GM21717 (cell line): Measurements from ENCODE around the gene REPS2.

Experiments
- ATAC-seq: cut with Tn5 transposase; IDR thresholded peaks from one replicate; pipeline ENCODE4 v1.9.1; 2021; ENCODE audit warnings: mild to moderate bottlenecking, moderate library complexity; ENCODE audit not compliant: unreplicated experiment

The REPS2 gene

DNA sequence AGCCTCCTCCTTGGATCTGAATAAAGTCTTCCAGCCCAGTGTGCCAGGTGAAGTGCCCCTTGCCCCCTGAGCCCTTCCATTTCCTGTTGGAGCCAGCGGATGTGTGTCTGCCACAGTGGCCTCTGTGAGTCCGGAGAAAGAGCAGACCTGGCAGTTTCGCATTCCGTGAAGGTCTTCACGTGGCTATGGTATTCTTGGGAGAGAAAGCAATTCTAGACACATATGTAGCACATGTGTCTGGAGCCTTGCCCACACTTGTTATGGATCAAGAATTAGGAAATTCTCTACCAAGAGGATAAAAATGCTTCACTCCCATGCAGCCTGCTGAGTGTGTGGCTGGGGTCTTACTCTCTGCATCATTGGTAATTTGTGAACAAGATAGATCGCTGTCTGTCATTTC is 130.9 kb downstream of the REPS2 start:
- ATAC-seq, result no peak

DNA sequence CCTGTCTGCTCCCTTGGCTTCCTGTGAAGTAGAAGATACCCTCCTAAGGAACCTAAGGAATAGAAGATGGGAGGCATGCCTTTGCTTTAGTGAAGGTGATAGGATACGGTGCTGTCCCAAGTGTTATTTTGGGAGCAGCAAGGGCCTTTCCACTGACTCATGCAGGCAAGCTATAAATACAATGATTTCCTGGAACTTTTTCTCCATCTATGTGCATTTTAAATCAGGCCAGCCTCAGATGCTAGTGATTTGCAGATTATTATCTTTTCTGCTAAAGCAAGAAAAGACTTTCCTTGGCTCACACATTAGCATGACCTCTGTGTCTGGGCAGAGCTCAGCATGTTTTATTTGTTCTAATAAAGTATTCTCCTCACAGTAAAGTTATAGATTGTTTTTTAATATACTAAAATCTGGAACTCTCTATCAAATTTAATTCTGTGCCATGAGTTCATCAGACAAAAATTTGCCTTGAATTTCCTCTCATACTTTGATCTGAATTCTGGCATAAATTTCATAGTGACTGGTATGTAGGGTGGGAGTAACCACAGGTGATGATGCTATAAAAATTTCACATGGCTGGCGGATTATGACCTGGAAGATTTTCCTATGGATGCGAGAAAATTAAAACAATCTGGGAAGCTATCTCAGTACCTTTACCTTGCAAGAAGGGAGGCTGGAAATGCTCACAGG is 131.7 kb downstream of the REPS2 start:
- no peak for ATAC-seq

DNA sequence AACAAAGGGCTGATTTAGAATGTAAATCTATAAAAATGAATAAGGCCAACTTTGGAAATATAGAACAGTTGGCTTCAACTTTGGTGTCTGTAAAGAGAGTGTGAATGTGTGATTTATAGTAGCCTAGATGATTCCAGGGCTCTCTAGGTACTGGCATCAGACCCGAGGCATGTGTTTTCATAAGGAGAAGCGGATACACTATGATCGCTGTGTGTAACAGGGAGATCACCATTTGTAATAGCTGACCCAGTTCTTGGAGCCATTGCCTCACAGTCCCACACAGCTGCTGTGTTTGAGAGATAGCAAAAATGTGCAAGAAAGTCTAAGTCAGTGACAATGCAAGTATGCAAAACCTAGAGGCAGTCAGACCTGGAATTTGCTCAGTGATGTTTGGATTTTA is 135.1 kb downstream of the REPS2 start:
- no peak for ATAC-seq

DNA sequence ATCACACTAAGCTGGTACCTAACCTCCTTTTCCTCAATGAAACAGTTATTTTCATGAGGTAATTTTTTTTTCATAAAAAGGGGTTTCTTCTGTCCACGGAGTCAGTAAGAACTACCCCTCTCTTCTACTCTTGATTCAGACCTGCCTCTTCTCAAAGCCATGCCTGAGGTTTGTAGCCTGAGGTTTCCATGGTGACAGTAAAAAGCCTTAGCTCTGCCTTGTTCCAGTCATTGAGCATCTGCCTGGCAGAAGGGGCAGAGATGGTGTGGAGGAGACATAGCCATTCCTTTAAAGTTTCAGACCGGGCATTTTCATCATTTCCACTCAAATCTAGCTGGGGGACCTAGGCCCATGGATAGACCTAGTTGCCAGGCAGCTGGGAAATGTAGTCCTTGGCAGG is 135.5 kb downstream of the REPS2 start:
- no peak for ATAC-seq

DNA sequence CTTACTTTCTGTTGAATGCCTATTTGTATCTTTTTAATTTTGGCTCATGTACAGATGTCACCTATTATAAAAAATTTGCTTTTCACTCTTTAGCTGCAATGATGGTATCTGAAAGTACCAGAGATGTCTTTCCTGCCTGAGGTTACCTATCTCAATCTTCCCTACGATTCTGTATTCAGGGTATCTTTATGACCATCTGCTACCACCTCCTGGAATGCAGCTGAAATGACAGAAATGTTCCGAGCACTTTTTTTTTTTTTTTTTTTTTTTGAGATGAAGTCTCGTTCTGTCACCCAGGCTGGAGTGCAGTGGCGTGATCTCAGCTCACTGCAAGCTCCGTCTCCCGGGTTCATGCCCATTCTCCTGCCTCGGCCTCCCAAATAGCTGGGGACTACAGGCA is 136.4 kb downstream of the REPS2 start:
- no peak for ATAC-seq

DNA sequence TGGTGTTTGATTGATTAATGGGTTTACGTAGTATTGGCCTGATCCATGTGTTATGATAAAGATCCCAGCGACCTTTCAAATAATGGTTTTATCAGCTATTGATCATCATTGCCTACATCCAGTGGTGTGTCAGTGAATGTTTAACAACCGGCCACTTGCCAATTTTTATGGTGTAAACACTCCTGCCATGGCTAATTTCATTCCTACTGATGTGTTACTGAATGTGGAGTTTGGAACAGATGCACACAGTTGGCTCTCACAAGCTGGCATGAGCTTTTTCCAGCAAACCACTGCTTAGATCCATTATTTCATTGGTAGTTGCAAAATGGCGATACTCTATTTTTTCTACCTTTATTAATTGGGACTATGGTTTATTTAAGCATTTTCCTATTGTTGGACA is 139.9 kb downstream of the REPS2 start:
- no peak for ATAC-seq

DNA sequence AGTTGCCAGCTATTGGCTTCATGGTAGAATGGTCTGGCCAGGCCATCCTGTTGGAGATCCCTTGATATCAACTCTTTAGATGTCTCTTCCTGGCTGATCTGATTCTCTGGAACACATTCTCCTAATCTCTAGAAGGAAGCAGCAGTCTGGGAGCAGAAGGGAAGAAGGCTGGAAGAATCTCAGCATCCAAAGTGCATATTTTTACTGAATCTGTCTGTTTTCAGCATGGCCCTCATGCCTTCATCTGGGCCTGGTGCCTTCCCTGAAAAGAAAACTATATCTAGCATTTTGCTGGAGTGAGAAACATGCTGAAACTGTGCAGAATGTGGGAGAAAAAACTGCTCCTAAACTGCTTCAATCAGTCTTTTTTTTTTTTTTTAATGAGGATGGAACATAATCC is 148.7 kb downstream of the REPS2 start:
- no peak for ATAC-seq

DNA sequence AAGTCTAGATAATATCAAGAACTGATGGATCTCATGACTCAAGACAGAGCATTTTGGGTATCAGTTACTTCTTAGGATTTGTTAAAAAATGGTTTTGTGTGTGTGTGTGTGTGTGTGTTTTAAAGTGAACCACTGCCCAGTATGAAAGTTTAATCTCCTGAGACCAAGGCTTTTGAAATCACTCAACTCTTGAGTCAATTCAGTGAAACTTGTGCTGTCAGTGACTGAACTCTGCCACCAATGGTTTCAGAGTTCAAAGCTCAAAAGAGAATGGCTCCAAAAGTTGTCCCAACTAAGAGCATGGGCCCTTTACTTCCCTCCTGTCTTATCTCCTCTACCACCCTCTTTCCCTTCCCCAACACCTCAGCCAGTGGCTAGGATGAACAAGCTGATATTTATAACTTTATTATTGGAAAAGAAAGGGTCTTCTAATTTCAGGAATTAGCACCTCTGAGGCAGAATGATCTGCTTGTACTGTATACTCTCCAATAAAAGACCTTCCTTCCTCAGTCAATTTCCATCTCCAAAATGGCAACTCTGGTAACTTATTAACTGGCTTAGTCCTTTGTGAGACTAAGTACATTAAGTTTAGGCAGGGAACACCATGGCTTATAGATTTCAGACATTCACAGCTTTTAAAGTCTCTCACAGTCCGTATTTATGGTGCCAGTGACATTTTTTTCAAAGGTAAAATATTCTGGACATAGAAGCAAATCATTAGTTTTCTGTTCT is 152.2 kb downstream of the REPS2 start:
- no peak for ATAC-seq

DNA sequence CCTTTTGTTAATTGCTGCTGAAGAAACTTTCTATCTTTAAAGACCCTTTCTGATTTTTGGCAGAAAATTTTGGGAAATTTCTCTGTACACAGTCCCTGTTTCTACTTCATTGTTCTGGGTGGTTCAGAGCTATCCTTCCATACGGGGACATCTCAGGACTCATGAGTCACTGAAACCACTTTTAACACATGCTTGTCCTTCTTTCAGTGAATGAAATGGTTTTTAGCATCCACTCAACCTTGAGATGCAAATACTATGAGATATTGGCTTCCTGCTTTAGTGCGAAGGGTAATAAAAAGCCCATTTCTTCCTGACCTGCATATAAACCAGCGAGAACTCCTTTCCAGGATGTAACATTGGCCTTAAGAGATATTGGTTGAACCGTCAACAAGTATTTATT is 158.0 kb downstream of the REPS2 start:
- no peak for ATAC-seq

DNA sequence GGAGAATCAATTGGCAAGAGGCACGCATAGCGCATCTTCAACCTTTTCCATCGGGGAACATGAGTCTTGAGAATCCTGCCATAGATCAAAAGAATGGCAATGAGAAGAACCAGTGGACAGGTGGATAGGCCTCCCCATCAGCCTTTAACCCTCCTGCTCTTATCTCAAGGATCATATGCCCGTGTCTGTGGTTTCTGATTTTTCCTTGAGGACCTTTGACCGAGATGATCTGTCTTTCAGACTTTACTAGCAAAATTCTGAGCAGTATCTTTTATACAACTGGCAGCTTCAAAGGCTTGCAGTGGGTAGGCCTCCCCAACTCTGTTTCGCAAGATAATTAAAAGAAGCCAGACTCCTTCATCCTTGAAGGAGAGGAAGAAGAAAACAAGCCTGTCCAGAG is 174.4 kb downstream of the REPS2 start:
- ATAC-seq, result no peak

DNA sequence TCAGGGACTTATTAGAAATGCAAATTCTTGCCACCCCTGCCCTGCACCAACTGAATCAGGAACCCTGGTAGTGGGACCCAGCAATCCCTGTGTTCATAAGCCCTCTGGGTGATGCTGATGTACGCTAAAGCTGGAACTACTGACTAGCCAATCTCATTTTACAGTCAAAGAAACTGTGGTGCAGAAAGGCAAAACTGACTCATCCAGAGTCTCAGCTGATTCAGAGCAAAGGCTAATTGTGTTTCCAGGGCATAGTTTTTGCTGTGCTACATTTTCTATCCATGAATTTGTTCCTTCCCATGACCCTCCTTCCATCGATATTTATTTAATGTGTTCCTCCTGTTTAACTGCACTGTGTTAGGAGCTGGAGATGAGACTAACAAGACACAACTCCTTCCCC is 207.5 kb downstream of the REPS2 start:
- no peak for ATAC-seq

DNA sequence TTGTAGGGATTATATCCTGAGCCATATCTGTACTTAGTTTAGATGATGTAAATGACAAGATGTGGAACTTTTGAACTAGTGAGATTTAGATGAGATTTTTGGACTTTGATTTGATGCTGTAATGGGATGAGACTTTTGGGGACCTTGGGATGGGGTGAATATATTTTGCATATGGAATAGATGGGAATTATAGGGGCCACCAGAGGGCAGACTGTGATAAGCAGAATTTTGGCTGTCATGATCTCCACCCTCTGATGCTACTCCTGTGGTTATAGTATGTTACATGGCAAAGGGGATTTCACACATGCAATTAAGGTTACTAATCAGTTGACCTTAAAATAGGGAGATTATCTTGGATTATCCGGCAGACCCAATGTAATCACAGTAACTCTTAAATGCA is 214.5 kb downstream of the REPS2 start:
- ATAC-seq, result no peak

DNA sequence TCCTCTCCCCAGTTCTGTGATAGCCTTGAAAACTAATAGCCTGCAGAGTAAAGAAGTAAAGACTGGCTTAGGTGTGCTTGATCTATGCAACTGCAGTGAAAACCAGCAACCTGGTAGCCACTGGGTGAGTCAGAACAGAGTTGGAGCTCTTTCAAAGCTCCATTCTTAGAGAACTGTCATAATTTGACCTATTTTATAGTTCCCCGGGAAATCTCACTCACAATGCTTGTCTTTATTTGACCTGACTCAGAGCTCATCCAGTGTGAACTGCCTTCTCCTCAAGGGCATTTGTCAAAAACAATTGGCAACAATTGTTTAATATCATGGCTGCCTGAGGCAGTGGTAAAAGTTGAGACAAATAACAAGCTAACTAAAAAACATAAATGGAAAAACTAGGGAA is 215.5 kb downstream of the REPS2 start:
- no peak for ATAC-seq

DNA sequence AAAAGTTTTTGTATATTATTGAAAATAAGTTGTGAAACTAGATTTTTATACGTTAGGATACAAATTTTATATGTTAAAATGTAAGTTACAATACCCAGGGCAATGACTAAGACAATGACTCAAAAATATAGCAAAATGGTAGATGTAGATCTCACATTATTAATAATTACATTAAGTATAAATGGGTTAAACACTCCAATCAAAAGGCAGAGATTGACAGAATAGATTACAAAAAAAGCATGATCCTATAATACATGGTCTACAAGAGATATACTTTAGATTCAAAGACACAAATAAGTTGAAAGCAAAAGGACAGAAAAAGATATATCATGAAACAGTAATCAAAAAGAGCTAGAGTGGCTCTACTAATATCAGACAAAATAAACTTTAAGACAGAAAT is 217.6 kb downstream of the REPS2 start:
- no peak for ATAC-seq

DNA sequence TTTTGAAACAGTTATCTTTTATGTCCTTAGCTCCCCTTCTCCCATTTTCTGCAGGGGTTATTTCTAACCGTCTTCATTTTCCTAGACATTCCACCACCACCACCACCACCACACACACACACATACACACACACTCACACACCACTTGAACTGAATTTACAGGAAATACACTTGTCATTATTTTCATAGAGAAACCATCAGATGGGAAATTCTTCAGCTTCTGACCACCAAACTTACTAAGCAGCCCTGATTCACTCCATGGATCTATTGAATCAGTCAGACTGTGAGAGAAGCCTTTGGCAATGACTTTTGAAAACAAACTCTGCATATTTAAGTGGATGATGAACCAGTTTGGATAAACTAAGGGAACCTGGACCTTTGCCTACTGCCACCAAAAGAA is 218.5 kb downstream of the REPS2 start:
- ATAC-seq, result no peak

DNA sequence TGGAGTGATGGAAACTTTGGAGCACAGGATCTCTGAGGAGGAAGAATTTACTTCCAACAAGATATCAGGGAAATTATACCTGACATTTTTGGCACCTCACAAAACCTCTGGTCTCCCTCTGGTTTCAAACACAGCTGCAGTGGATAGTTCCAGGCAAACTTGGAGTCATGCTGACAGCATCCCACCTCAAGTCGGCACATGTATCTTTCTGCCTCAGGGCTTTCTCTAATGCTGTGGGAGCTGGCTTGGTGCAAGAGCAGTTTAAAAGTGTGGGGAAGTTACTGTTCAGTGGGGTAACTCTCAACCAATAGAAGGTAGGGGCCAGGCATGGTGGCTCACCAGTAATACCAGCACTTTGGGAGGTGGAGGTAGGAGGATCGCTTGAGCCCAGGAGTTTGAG is 221.5 kb downstream of the REPS2 start:
- no peak for ATAC-seq

DNA sequence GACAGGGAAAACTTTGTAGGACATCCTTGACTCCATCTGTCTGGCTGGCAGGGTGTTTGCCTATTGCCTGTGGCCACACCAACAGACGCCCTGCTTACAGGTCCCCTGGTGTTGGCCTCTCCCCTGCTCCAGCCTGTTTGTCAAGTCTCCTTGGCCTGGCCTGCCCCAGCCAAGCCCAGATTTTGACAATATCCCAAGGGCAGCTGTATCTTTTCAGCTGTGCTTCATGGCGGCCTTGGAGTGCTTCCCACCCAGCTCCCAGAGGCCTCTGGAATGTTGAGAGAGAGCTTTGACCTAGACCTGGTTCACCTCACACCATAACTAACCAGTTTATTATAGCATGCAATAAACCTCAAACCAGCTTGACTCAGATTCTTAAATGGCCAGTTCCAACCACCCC is 224.5 kb downstream of the REPS2 start:
- no peak for ATAC-seq

DNA sequence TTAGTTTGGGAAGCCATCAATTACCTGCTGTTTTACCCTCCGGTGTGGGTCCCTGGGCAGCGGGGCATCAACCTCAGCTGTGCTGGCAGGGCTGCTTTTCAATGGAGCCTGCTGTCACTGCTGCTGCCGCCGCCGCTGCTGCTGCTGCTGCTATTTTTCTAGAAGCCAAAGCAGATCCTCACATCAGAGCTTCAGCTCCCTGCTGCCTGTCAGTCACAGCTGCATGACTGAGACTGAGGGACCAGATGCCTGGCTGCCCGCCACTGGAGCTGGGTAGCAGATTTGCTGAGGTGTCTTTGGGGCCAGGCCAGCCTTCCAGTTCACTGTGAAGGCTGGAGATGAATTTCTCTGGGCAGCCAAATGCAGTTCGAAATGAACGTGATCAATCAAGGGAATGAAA is 228.2 kb downstream of the REPS2 start:
- ATAC-seq, result no peak

DNA sequence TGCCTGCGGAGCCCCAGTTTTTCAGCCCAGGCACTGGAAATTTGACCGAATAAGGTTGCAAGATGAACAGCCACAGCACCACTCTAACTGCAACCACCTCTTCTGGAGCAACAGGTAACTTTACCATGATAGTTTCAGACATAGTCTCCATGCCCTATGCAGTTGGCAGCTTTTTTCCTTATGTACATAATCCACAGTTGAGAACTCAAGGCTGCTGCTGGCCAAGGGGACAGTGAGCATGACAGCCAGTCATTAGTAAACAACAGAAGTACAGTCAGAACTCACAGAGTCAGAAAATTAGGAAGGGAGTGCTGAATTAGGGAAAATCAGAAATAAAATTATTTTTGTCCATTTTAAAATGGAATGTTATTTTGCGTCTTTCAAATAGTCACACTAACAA is 235.9 kb downstream of the REPS2 start:
- no peak for ATAC-seq

DNA sequence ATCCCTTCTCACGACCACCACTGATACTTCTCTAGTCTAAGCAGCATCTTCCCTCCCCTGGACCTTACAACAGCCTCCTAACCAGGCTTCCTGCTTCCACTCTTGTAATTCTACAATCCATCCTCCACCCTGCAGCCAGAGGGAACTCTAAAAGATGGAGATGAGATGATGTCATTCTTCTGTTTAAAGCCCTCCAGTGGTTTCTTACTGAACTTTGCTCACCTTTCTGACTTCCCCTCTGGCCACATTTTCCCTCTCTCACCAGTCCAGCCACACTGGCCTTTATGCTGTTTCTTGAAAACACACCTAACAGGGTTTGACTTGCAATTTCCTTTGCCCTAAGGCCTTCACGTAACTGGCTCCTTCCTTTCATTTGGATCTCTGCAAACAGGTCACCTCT is 237.1 kb downstream of the REPS2 start:
- ATAC-seq, result no peak

DNA sequence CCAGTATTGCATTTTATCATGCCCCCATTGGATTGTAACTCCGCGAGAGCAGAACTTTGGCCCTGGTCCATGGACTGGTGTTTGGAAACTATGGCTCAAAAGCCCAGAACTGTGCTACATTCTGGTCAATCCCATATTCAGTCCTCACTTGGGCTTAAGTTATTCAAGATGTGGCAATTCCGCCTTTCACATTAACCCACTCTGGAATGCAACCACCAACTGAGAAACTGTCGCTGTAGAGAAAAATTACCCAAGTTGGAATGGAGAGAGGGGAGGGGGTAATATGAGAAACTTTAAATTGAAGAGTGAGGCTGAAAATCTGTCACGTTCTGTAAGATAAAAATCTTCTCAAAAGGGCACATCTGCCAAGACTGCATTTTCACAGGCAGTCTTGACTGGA is 239.0 kb downstream of the REPS2 start:
- no peak for ATAC-seq

DNA sequence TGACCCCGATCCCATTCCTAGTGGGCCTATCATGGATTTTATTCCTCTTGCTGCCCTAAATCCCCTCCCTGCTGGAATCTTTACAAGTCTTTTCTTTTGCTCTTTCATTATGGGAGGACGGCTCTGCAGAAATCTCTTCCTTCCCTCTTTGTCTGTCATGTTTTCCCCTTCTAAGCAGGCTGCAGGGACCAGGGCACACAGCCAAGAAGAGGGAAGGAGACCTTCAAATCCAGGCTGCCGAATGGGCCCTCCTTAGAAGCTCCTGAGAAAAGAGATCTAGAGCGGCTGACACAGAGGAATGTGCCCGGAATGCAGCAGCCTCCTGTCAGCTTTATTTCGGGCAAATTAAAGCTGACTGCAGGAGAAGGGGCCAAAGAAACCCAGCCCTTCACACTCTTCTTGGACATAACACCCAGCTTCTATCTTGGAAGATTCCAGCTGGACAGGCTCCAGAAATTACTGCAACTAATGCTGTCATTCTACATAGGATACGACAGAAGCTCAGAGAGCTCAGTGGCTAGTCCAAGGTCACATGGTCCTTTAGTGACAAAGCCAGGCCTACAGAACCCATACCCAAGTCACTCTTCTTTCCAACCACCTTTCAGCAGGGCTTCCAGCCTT is 240.8 kb downstream of the REPS2 start:
- no peak for ATAC-seq
